ENCODE measurements around the gene FIGN. TPM values are rescaled to one million over a fixed set of nuclear protein-coding genes. Genes with fewer than 3 reads are reported as not detected.

Gene FIGN
- total RNA-seq, 1 donor, result 2.5 TPM

GRCh38 chr2:163612332-163612731 lies 123.5 kb downstream of the FIGN start:
- H3K27me3 ChIP-seq (ENCODE audit: insufficient read depth, low read length), result no peaks in the 10 kb centered on the region
- TF ChIP-seq CTCF (IDR thresholded peaks at IDR 0.05; ENCODE audit: extremely low read depth, low read depth, low read length), result no peak
- H3K4me3 ChIP-seq (ENCODE audit: insufficient read depth, low read length), result no peak overlapping the region
- no peak overlapping the region for H3K27ac ChIP-seq (ENCODE audit: low read depth, low read length)
- H3K4me1 ChIP-seq (ENCODE audit: insufficient read depth, low read length), result no peaks in the 10 kb centered on the region
- H4K20me1 ChIP-seq (ENCODE audit: insufficient read depth, low read length), result no peaks in the 10 kb centered on the region
- H3K4me2 ChIP-seq (ENCODE audit: insufficient read depth, low read length), result no peak overlapping the region
- H3K36me3 ChIP-seq (ENCODE audit: insufficient read depth, low read length), result peaks cover 3% of the 10 kb centered on the region
- H2AFZ ChIP-seq (ENCODE audit: low read length), result no peak overlapping the region
- H3K79me2 ChIP-seq (ENCODE audit: insufficient read depth, low read length), result no peaks in the 10 kb centered on the region
- DNase-seq (ENCODE audit: insufficient read length, low spot score, missing footprints), result no peak
- no peaks in the 10 kb centered on the region for H3K9me3 ChIP-seq (ENCODE audit: low read depth, low read length)

- DNase-seq (ENCODE audit: insufficient read length, low spot score, missing footprints), result no peak
- H3K9me3 ChIP-seq (ENCODE audit: low read depth, low read length), result no peaks in the 10 kb centered on the region
- no peaks in the 10 kb centered on the region for H3K27me3 ChIP-seq (ENCODE audit: insufficient read depth, low read length)
- no peak overlapping the region for H3K27ac ChIP-seq (ENCODE audit: low read depth, low read length)
- H4K20me1 ChIP-seq (ENCODE audit: insufficient read depth, low read length), result no peaks in the 10 kb centered on the region
- no peak overlapping the region for H3K4me3 ChIP-seq (ENCODE audit: insufficient read depth, low read length)
- H2AFZ ChIP-seq (ENCODE audit: low read length), result no peak overlapping the region
- no peaks in the 10 kb centered on the region for H3K4me1 ChIP-seq (ENCODE audit: insufficient read depth, low read length)
- no peaks in the 10 kb centered on the region for H3K79me2 ChIP-seq (ENCODE audit: insufficient read depth, low read length)
- H3K36me3 ChIP-seq (ENCODE audit: insufficient read depth, low read length), result peaks cover 3% of the 10 kb centered on the region
- no peak overlapping the region for H3K4me2 ChIP-seq (ENCODE audit: insufficient read depth, low read length)
- TF ChIP-seq CTCF (IDR thresholded peaks at IDR 0.05; ENCODE audit: extremely low read depth, low read depth, low read length), result no peak
These were observed 124.3 kb downstream of the FIGN start for GRCh38 chr2:163611557-163611906.

- peaks cover 3% of the 10 kb centered on the region for H3K36me3 ChIP-seq (ENCODE audit: insufficient read depth, low read length)
- DNase-seq (ENCODE audit: insufficient read length, low spot score, missing footprints), result no peak
These were observed 124.8 kb downstream of the FIGN start for GRCh38 chr2:163610817-163611556.

More at GRCh38 chr2:163610817-163611556, 124.8 kb downstream of the FIGN start:
- Histone ChIP-seq H4K20me1 (ENCODE audit: insufficient read depth, low read length) (no peaks in the 10 kb centered on the region), H3K27ac (ENCODE audit: low read depth, low read length) (no peak overlapping the region), H3K9me3 (ENCODE audit: low read depth, low read length) (no peaks in the 10 kb centered on the region), H3K4me2 (ENCODE audit: insufficient read depth, low read length) (no peak overlapping the region), H3K27me3 (ENCODE audit: insufficient read depth, low read length) (no peaks in the 10 kb centered on the region), H3K4me1 (ENCODE audit: insufficient read depth, low read length) (no peaks in the 10 kb centered on the region), H2AFZ (ENCODE audit: low read length) (no peak overlapping the region), H3K79me2 (ENCODE audit: insufficient read depth, low read length) (no peaks in the 10 kb centered on the region), H3K4me3 (ENCODE audit: insufficient read depth, low read length) (no peak overlapping the region)
- no peak for TF ChIP-seq CTCF (IDR thresholded peaks at IDR 0.05; ENCODE audit: extremely low read depth, low read depth, low read length)
